Measurements from ENCODE around the gene RETREG1.
"Not testable (repeated sequence)": the region's sequence is repeated elsewhere in the genome, so short reads cannot be mapped to it uniquely, and the experiment has no call there.

The RETREG1 gene

DNA sequence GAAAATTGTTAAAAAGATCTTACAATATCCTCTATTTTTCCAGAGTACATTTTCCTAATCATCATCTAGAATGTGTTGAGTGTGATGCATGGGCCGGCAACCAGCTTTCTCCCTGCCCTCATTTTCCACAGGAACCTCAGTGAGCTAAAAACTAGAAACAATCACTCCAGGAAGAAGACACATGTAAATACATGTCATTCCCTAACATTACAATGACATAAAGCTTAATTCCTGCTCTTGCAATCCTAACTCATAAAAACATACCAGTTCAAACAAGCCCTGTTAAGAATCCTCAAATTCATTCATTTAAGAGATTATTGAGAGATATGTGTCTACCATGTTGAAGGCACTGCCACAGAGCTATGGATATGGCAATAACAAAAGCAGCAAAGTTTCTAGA lies 132.7 kb downstream of the RETREG1 start:
- DNase-seq (ENCODE audit: low read depth) = no peak
- TF ChIP-seq, protein P1, sequence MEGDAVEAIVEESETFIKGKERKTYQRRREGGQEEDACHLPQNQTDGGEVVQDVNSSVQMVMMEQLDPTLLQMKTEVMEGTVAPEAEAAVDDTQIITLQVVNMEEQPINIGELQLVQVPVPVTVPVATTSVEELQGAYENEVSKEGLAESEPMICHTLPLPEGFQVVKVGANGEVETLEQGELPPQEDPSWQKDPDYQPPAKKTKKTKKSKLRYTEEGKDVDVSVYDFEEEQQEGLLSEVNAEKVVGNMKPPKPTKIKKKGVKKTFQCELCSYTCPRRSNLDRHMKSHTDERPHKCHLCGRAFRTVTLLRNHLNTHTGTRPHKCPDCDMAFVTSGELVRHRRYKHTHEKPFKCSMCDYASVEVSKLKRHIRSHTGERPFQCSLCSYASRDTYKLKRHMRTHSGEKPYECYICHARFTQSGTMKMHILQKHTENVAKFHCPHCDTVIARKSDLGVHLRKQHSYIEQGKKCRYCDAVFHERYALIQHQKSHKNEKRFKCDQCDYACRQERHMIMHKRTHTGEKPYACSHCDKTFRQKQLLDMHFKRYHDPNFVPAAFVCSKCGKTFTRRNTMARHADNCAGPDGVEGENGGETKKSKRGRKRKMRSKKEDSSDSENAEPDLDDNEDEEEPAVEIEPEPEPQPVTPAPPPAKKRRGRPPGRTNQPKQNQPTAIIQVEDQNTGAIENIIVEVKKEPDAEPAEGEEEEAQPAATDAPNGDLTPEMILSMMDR (IDR thresholded peaks at IDR 0.05; ENCODE audit: control insufficient read depth, insufficient read depth, low read depth, low read length, missing control alignments) = no peak
- H3K4me3 ChIP-seq (ENCODE audit: control insufficient read depth, low read depth, low read length) = no peak overlapping the region

DNA sequence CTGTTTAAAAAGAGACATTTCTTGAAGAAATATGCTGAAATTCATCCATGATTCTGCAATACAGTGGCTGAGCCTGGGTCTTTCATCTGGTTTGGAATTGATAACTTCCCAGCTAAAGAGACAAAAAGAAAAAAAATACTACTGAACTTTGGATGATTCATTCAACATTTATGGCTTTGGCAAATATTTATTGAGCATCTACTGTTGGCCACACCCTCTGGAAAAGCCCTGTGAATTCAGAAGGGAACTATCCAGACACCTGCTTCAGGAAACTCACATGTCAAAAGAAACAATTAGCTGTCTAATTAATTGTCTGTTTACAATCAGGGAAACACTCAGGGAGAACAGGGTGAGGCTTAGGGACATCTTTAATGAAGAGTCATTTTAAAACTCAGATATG lies 133.4 kb downstream of the RETREG1 start:
- TF ChIP-seq, protein P1 (IDR thresholded peaks at IDR 0.05; ENCODE audit: control insufficient read depth, insufficient read depth, low read depth, low read length, missing control alignments) = no peak
- no peak for DNase-seq (ENCODE audit: low read depth)
- no peak overlapping the region for H3K4me3 ChIP-seq (ENCODE audit: control insufficient read depth, low read depth, low read length)

DNA sequence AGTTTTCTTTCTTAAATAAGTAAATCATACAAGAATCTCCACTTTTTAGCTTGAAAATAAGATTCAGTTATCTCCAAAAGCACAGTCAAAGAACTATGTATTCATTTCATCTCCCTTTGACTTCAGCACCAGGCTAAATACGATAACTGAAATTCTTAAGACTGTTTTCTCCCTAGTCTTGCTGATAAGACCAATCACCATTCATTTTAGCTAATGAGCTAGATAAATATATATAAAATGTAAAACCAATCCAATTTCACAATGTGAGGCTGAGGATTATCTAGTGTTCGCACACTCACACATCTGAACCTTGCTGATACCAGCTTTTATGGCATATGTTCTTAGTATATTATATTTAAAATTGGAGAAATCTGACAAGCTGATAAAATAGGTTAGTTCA lies 133.9 kb downstream of the RETREG1 start:
- TF ChIP-seq, protein P1 (IDR thresholded peaks at IDR 0.05; ENCODE audit: control insufficient read depth, insufficient read depth, low read depth, low read length, missing control alignments) = no peak
- no peak for DNase-seq (ENCODE audit: low read depth)

DNA sequence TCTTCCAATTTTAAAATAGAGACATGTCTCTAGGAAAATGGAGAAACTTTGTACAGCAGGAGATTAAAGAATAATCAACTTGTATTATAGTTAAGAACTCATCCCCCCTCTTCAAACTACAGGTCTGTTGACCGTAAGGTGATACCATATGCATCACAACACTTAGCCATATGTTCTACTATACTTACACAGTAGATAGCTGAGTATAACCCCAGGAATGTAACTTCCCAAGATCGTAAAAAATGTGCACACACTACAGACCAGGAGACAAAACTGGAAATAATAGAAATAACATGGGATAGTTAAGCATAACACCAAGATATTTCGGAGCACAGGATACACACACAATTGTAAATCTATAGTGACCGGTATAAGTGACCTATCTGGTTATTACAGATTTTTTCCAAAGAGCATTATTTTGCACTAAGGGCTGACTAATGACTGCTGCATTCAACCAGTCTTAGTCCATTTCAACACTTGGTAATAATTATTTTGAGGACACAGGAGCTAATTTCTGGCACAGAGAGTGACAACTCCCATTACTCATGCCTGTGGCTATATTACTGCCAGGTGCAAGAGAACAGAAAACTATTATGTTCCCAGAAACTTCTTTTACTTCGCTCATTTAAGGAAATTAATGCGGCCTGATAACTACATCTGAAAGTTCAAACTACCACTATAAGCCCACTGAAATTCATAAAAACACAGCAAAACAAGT lies 135.8 kb downstream of the RETREG1 start:
- no peak overlapping the region for H3K4me3 ChIP-seq (ENCODE audit: control insufficient read depth, low read depth, low read length)
- TF ChIP-seq, protein P1 (IDR thresholded peaks at IDR 0.05; ENCODE audit: control insufficient read depth, insufficient read depth, low read depth, low read length, missing control alignments) = no peak
- DNase-seq (ENCODE audit: low read depth) = no peak

More for the DNA sequence above, 133.9 kb downstream of the RETREG1 start:
- no peak overlapping the region for H3K4me3 ChIP-seq (ENCODE audit: control insufficient read depth, low read depth, low read length)

DNA sequence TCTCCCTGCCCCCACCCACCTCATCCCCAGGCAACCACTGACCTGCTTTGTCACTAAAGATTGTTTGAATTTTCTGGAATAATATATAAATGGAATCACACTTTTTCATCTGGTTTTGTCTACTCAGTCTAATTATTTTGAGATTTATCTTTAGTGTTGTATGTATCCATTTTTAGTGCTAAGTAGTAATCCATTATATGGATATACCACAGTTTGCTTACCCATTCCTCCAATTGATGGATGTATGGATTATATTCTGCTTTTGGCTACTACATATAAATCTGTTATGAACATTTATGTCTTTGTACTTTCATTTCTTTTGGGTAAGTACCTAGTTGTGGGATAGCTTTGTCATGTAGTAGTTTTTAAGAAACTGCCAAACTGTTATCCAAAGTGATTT lies 136.7 kb downstream of the RETREG1 start:
- no peak overlapping the region for H3K4me3 ChIP-seq (ENCODE audit: control insufficient read depth, low read depth, low read length)
- DNase-seq (ENCODE audit: low read depth) = no peak
- TF ChIP-seq, protein P1 (IDR thresholded peaks at IDR 0.05; ENCODE audit: control insufficient read depth, insufficient read depth, low read depth, low read length, missing control alignments) = no peak

DNA sequence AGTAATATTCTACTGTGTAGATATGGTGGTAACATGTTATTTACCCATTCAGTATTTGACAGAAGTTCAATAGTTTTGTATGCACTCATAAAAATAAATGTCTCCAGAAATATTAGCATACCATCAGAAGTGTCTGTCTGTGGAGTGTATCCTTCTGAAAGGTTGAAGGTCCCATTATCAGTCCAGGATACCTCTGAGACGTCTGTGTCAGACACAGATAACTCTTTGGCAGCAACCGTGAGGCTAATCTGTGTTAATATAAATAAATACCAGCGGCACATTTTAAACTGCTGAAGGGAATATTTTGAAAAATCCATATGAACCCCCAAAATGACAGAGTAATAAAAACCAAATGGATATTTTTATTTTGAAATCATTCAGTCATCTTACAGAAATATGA lies 139.3 kb downstream of the RETREG1 start:
- TF ChIP-seq, protein P1 (IDR thresholded peaks at IDR 0.05; ENCODE audit: control insufficient read depth, insufficient read depth, low read depth, low read length, missing control alignments) = no peak
- H3K4me3 ChIP-seq (ENCODE audit: control insufficient read depth, low read depth, low read length) = no peak overlapping the region
- DNase-seq (ENCODE audit: low read depth) = no peak

DNA sequence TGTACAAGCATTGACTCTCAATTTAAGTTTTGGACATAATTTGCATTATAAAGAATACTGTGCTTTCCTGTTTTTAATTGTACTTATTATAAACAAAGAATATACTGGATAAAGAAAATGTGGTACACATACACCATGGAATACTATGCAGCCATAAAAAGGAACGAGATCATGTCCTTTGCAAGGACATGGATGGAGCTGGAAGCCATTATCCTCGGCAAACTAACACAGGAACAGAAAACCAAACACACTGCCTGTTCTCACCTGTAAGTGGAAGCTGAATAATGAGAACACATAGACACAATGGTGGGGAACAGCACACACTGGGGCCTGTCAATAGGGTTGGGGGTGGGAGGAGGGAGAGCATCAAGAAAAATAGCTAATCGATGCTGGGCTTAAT lies 140.4 kb downstream of the RETREG1 start:
- not testable (repeated sequence) for H3K4me3 ChIP-seq (ENCODE audit: control insufficient read depth, low read depth, low read length); DNase-seq (ENCODE audit: low read depth)
